MCF 10A (cell line): ENCODE measurements around the gene ITIH1. TPM values are rescaled to one million over a fixed set of nuclear protein-coding genes. Genes with fewer than 3 reads are reported as not detected.

Experiments
- BruUV-seq: library from RNA; stranded (reverse); fragments of 400-500 nt; replicated peaks from 2 replicates; lab custom pipeline; 2021; lab: Mats Ljungman, UMichigan
- CTCF ChIA-PET: fragments of 300-600 bp; sonication (Branson Sonifier 250); formaldehyde crosslinking; extraction: SDS; loops from one replicate; lab custom pipeline; 2021; ENCODE audit warnings: antibody characterized with exemption, inconsistent platforms; lab: Yijun Ruan, JAX
- POLR2A ChIA-PET: fragments of 300-600, 350-650 bp; sonication (Branson Sonifier 250); formaldehyde crosslinking; extraction: SDS; loops from one replicate; lab custom pipeline; 2020; ENCODE audit warnings: antibody characterized with exemption, inconsistent platforms; lab: Yijun Ruan, JAX
- DNase-seq: peaks from one replicate; pipeline ENCODE4 v3.0.0-alpha.2; 2018; ENCODE audit not compliant: unreplicated experiment
- H3K27ac Mint-ChIP-seq: one replicate; pipeline ENCODE4 v1.8.0; 2022; ENCODE audit warnings: mild to moderate bottlenecking, low read depth, mixed read lengths; ENCODE audit not compliant: unreplicated experiment
- H3K27me3 Mint-ChIP-seq: one replicate; pipeline ENCODE4 v1.8.0; 2022; ENCODE audit warnings: mixed read lengths; ENCODE audit not compliant: insufficient read depth, unreplicated experiment
- H3K36me3 Mint-ChIP-seq: one replicate; pipeline ENCODE4 v1.8.0; 2022; ENCODE audit warnings: mild to moderate bottlenecking, moderate library complexity, mixed read lengths; ENCODE audit not compliant: insufficient read depth, unreplicated experiment
- H3K4me1 Mint-ChIP-seq: one replicate; pipeline ENCODE4 v1.8.0; 2022; ENCODE audit warnings: mixed read lengths; ENCODE audit not compliant: insufficient read depth, unreplicated experiment
- H3K4me3 Mint-ChIP-seq: one replicate; pipeline ENCODE4 v1.8.0; 2022; ENCODE audit warnings: mild to moderate bottlenecking, moderate library complexity, mixed read lengths; ENCODE audit not compliant: unreplicated experiment
- H3K9me3 Mint-ChIP-seq: one replicate; pipeline ENCODE4 v1.8.0; 2022; ENCODE audit warnings: mixed read lengths; ENCODE audit not compliant: unreplicated experiment
- CTCF ChIP-seq: fragments of 200-600 bp; IDR thresholded peaks from one replicate; pipeline ENCODE4 v1.8.0; 2022; ENCODE audit warnings: antibody characterized with exemption, mild to moderate bottlenecking; ENCODE audit not compliant: unreplicated experiment
- intact Hi-C: fragments of 100-400 bp; cut with micrococcal nuclease; formaldehyde crosslinking; loops from 2 replicates; pipeline ENCODE4 v1.14.1; 2022
- total RNA-seq: library from RNA; stranded (reverse); gene quantifications from 2 replicates; pipeline ENCODE4 v1.2.3, GENCODE V29; 2022

Gene ITIH1
- total RNA-seq, 1 experiment from 2014 or later, result not detected

- POLR2A ChIA-PET, result interaction anchor here (0.6 to 1.1 kb wide), 2 partner anchors 9 to 118 kb away, joined by 3 to 5 read pairs; partner anchors contain the start of genes NEK4 and STIMATE
- BruUV-seq, result no TSS peak
Observed at GRCh38 chr3:52779011-52779836, 1.8 kb downstream of the ITIH1 start.

GRCh38 chr3:52779837-52780585, 2.6 kb downstream of the ITIH1 start:
- no peaks in the 10 kb centered on the region for H3K9me3 Mint-ChIP-seq
- DNase-seq, result no peak
- H3K27ac Mint-ChIP-seq, result no peak overlapping the region
- no peak for TF ChIP-seq CTCF
- no TSS peak for BruUV-seq
- no peaks in the 10 kb centered on the region for H3K36me3 Mint-ChIP-seq
- H3K4me3 Mint-ChIP-seq, result no peak overlapping the region
- CTCF ChIA-PET, result interaction anchor here (0.7 to 1.1 kb wide), 3 partner anchors 8 to 354 kb away, joined by 3 to 6 read pairs (median 3); no protein-coding TSS in a partner anchor
- intact Hi-C loops, result no loop called here
- H3K27me3 Mint-ChIP-seq, result peaks cover 36% of the 10 kb centered on the region
- POLR2A ChIA-PET, result interaction anchor here (0.6 to 1.1 kb wide), 3 partner anchors 9 to 492 kb away, joined by 3 to 5 read pairs (median 5); partner anchors contain the start of genes GLYCTK, NEK4 and STIMATE
- H3K4me1 Mint-ChIP-seq, result peaks cover 5% of the 10 kb centered on the region

More at GRCh38 chr3:52779011-52779836, 1.8 kb downstream of the ITIH1 start:
- no peak for DNase-seq
- CTCF ChIA-PET, result interaction anchor here (0.7 to 0.8 kb wide), 3 partner anchors 7 to 294 kb away, joined by 3 read pairs; no protein-coding TSS in a partner anchor
- intact Hi-C loops, result no loop called here
- H3K27ac Mint-ChIP-seq, result no peak overlapping the region
- no peak for TF ChIP-seq CTCF
- H3K4me1 Mint-ChIP-seq, result peaks cover 5% of the 10 kb centered on the region
- H3K4me3 Mint-ChIP-seq, result no peak overlapping the region
- no peaks in the 10 kb centered on the region for H3K36me3 Mint-ChIP-seq
- no peaks in the 10 kb centered on the region for H3K9me3 Mint-ChIP-seq
- peaks cover 36% of the 10 kb centered on the region for H3K27me3 Mint-ChIP-seq

GRCh38 chr3:52781741-52782140, 4.3 kb downstream of the ITIH1 start:
- no peaks in the 10 kb centered on the region for H3K9me3 Mint-ChIP-seq
- POLR2A ChIA-PET, result interaction anchor here (0.8 kb wide), 1 partner anchor 245 kb away, joined by 3 read pairs; the partner anchor contains the start of gene UQCC5
- CTCF ChIA-PET, result no interaction called here

More at GRCh38 chr3:52781741-52782140, 4.3 kb downstream of the ITIH1 start:
- Mint-ChIP-seq H3K27ac (no peak overlapping the region), H3K36me3 (no peaks in the 10 kb centered on the region), H3K27me3 (peaks cover 36% of the 10 kb centered on the region), H3K4me1 (no peaks in the 10 kb centered on the region), H3K4me3 (no peak overlapping the region)
- intact Hi-C loops, result no loop called here
- no peak for TF ChIP-seq CTCF
- no TSS peak for BruUV-seq
- no peak for DNase-seq
